NCI-H2029 treated with DMSO at 0.1 percent for 48 hours (cell line): Measurements from ENCODE around the gene RNASE8.

Source experiments
- DNase-seq: peaks from one replicate; lab custom pipeline; 2025; lab: John Stamatoyannopoulos, UW

The RNASE8 gene

GRCh38 chr14:21072781-21073339 is 15.2 kb downstream of the RNASE8 start:
- no peak for DNase-seq

- no peak for DNase-seq
Measured at GRCh38 chr14:21073921-21074320, 16.3 kb downstream of the RNASE8 start.

- DNase-seq = no peak
Measured at GRCh38 chr14:21074398-21075272, 17.0 kb downstream of the RNASE8 start.

- DNase-seq = no peak
Measured at GRCh38 chr14:21075719-21076437, 18.3 kb downstream of the RNASE8 start.

- no peak for DNase-seq
Measured at GRCh38 chr14:21077672-21078071, 20.1 kb downstream of the RNASE8 start.

- DNase-seq = no peak
Measured at GRCh38 chr14:21078287-21078686, 20.7 kb downstream of the RNASE8 start.

GRCh38 chr14:21078726-21079125 is 21.1 kb downstream of the RNASE8 start:
- no peak for DNase-seq

GRCh38 chr14:21081521-21082142 is 24.0 kb downstream of the RNASE8 start:
- DNase-seq = no peak

- no peak for DNase-seq
Measured at GRCh38 chr14:21083565-21084325, 26.1 kb downstream of the RNASE8 start.

GRCh38 chr14:21084396-21084795 is 26.8 kb downstream of the RNASE8 start:
- no peak for DNase-seq

GRCh38 chr14:21084998-21085853 is 27.6 kb downstream of the RNASE8 start:
- DNase-seq = no peak

GRCh38 chr14:21086908-21087293 is 29.3 kb downstream of the RNASE8 start:
- no peak for DNase-seq

- DNase-seq = no peak
Measured at GRCh38 chr14:21087294-21088091, 29.9 kb downstream of the RNASE8 start.

- no peak for DNase-seq
Measured at GRCh38 chr14:21088687-21089086, 31.1 kb downstream of the RNASE8 start.

- no peak for DNase-seq
Measured at GRCh38 chr14:21089271-21089670, 31.6 kb downstream of the RNASE8 start.

- DNase-seq = no peak
Measured at GRCh38 chr14:21089877-21090193, 32.2 kb downstream of the RNASE8 start.

- no peak for DNase-seq
Measured at GRCh38 chr14:21090194-21090939, 32.7 kb downstream of the RNASE8 start.

- no peak for DNase-seq
Measured at GRCh38 chr14:21090940-21091663, 33.5 kb downstream of the RNASE8 start.

- no peak for DNase-seq
Measured at GRCh38 chr14:21091821-21092272, 34.2 kb downstream of the RNASE8 start.
